Activated T-cell treated with anti-CD3 and anti-CD28 coated beads, Interleukin-2, amount 50 U/mL, for 72 hours (primary cell): ENCODE measurements around the gene GGA1. TPM values are rescaled to one million over a fixed set of nuclear protein-coding genes. Genes with fewer than 3 reads are reported as not detected.
A peak's percentile ranks its signal among the peaks of the same experiment; 100 is the strongest.

Experiments used
- ATAC-seq, 2 donors: fragments of 150-1000 bp; cut with Tn5 transposase; replicated peaks in 1 of 2; 2 replicates each; pipeline ENCODE4 v1.10.0; 2021; ENCODE audit warnings: moderate library complexity in 2 of 2, mild to moderate bottlenecking in 1 of 2
- DNase-seq, 2 donors: peaks; one replicate each; pipeline ENCODE4 v3.0.0; 2021 to 2022; ENCODE audit warnings: mixed read lengths in 1 of 2
- H3K27ac Mint-ChIP-seq: one replicate; pipeline ENCODE4 v1.8.0; 2022; ENCODE audit warnings: mild to moderate bottlenecking, moderate library complexity, mixed read lengths
- H3K27me3 Mint-ChIP-seq: one replicate; pipeline ENCODE4 v1.8.0; 2022; ENCODE audit warnings: low read depth, mixed read lengths
- H3K36me3 Mint-ChIP-seq, 2 donors: one replicate each; pipeline ENCODE4 v1.8.0; 2022; ENCODE audit warnings: mixed read lengths in 2 of 2, mild to moderate bottlenecking in 1 of 2; ENCODE audit not compliant: insufficient read depth in 2 of 2
- H3K4me1 Mint-ChIP-seq: one replicate; pipeline ENCODE4 v1.8.0; 2022; ENCODE audit warnings: low read depth, mixed read lengths
- H3K4me3 Mint-ChIP-seq, 2 donors: one replicate each; pipeline ENCODE4 v1.8.0; 2022; ENCODE audit warnings: mild to moderate bottlenecking in 2 of 2, mixed read lengths in 2 of 2, moderate library complexity in 2 of 2
- H3K9me3 Mint-ChIP-seq, 2 donors: one replicate each; pipeline ENCODE4 v1.8.0; 2022; ENCODE audit warnings: mixed read lengths in 2 of 2
- total RNA-seq, 2 donors: library from RNA; stranded (reverse); gene quantifications; one replicate each; pipeline ENCODE4 v1.2.3, GENCODE V29; 2022

GGA1 gene
- total RNA-seq, 2 donors from 2014 or later, result 81.5 to 96.2 TPM

DNA sequence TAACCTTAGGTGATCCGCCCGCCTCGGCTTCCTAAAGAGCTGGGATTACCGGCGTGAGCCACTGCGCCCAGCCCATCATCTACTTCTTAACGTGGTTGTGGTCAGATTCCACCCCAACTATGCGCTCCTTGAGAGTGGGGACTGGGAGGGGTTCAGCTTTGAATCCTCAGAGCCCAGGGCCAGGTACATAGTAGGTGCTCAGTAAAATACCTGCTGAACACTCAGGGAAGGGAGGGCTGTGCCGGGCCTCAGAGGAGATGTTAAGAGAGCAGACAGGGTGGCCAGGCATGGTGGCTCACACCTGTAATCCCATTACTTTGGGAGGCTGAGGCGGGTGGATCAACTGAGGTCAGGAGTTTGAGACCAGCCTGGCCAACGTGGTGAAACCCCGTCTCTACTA lies 65.6 kb downstream of the GGA1 start:
- Mint-ChIP-seq H3K27me3 (no peaks in the 10 kb centered on the region), H3K27ac (no peak overlapping the region), H3K9me3 (no peaks in the 10 kb centered on the region), H3K36me3 (no peaks in the 10 kb centered on the region), H3K4me1 (peaks cover 63% of the 10 kb centered on the region), H3K4me3 (peak overlapping the region; percentile 58 to 70)
- DNase-seq (no peak), ATAC-seq (no peak)

DNA sequence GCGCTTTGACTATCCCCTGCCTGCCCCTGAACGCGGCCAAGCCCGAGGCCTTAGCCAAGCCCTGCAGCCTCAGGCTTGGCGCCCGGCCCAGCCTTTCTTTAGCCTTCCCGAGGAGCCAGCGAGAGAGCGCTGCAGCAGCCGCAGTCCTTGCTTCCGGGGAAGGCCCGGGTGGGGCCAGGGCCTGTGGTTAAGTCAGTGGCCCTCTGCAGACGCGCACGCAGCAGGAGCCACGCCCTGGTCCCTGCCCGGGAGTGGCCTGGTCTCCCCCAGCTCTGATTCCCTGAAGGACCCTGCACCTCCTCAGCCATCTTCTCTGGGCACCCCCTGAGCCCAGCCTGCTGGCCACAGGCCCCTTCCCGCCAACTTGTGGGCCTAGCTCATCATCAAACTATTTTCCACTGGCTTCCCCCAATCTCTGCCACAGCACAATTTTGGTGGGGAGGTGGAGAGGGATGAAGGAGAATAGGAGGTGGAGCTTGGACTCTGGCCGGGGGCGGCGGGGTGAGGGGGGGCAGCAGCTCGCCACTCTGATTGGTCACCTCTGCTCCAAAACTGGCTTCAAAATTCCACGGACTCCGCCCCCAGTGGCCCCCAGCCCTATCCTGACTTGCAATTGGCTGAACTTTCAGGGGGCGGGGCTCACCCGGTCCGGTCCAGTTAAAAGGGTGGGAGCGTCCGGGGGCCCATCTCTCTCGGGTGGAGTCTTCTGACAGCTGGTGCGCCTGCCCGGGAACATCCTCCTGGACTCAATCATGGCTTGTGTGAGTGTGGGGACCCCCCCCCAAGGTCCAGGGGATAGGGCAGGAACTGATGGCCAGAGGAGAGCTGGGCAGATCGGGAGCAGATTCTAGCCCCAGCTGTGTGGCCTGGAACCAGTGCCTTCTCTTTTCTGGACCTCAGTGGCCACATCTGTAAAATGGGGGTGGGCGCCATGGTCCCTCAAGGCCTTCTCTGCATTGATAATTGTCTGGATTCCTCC lies 66.6 kb downstream of the GGA1 start, which contains the start of gene LGALS1:
TSS of gene LGALS1 (plus strand) at position 686 of the 979 bp plus-strand sequence. CDS start at position 753, 67 bp downstream.
- H3K4me1 Mint-ChIP-seq, result peaks cover 58% of the 10 kb centered on the region
- H3K4me3 Mint-ChIP-seq, result peak within 1 kb of the TSS; percentile 88
- H3K27ac Mint-ChIP-seq, result peak within 1 kb of the TSS; percentile 85
- H3K9me3 Mint-ChIP-seq, result no peaks in the 10 kb centered on the region
- ATAC-seq, result peak; percentile 54 to 65
- no peaks in the 10 kb centered on the region for H3K27me3 Mint-ChIP-seq
- H3K36me3 Mint-ChIP-seq, result no peaks in the 10 kb centered on the region
- peak; percentile 78 to 80 for DNase-seq

DNA sequence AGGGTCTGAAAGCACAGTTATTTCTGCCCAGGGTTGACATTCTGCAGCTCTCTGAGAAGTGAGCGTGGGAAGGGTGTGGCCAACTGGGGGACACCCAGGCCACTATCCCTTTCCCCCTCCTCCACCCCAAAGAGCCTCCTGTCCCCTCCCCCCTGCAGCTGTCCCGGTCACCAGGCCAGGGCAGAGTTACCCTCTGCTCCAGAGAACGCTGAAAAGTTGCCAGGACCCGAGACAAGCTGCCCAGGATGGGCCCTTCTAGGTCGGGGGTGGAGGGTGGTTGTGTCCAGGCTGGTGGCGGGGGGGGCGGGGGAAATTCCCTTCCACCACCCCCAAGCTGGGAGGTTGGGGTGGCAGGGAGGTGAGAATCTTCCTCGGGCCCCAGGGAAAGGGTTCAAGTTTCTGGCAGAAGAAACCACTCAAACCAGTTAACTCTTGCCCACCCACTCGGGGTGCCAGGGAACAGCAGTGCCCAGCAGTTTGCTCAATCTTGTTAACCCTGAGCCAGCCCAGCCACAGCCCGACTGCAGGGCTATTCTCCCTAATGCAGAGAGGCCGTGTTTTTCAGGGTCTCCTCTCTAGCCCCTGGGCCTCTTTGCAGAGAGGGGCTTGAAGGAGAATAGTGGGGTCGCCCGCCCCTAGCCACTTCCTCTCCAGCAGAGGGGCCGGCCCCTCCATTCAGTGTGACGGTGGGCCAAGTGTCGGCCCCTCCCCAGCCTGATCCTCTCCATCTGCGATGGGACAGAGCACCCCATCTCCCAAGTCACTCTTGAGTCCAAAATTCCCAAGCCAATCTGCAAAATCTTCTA lies 67.5 kb downstream of the GGA1 start:
- H3K27ac Mint-ChIP-seq, result peak overlapping the region; percentile 70
- H3K36me3 Mint-ChIP-seq, result no peaks in the 10 kb centered on the region
- H3K9me3 Mint-ChIP-seq, result no peaks in the 10 kb centered on the region
- ATAC-seq (peak; percentile 1), DNase-seq (peak; percentile 21 to 34)
- peaks cover 60% of the 10 kb centered on the region for H3K4me1 Mint-ChIP-seq
- H3K4me3 Mint-ChIP-seq, result peak overlapping the region; percentile 88
- no peaks in the 10 kb centered on the region for H3K27me3 Mint-ChIP-seq

GRCh38 chr22:37676736-37677492 lies 68.3 kb downstream of the GGA1 start:
- H3K27me3 Mint-ChIP-seq, result no peaks in the 10 kb centered on the region
- H3K36me3 Mint-ChIP-seq, result no peaks in the 10 kb centered on the region
- peak overlapping the region; percentile 70 for H3K27ac Mint-ChIP-seq
- DNase-seq (peak; percentile 91 to 94), ATAC-seq (peak; percentile 83 to 88)
- peak overlapping the region; percentile 88 for H3K4me3 Mint-ChIP-seq
- peaks cover 66% of the 10 kb centered on the region for H3K4me1 Mint-ChIP-seq
- H3K9me3 Mint-ChIP-seq, result no peaks in the 10 kb centered on the region

DNA sequence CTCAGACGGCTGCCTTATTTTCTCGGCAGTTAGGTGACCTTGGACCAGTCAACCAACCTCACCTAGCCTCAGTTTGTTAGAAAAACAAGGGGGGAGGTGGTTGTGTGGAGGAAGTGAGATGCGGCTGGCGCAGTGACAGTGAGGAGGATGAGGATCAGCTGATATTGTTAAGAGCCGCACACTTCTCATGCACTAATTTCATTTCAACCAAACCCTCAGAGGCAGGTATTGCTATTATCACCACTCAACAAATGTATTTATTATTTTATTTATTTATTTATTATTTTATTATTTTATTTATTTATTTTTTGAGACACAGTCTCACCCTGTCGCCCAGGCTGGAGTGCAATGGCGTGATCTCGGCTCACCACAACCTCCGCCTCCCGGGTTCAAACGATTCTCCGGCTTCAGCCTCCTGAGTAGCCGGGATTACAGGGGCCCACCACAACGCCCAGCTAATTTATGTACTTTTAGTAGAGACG lies 68.9 kb downstream of the GGA1 start:
- Mint-ChIP-seq H3K27me3 (no peaks in the 10 kb centered on the region), H3K27ac (peak overlapping the region; percentile 59), H3K9me3 (no peaks in the 10 kb centered on the region), H3K4me3 (peak overlapping the region; percentile 88), H3K4me1 (peaks cover 59% of the 10 kb centered on the region), H3K36me3 (no peaks in the 10 kb centered on the region)
- no peak for DNase-seq
- peak in 1 of 2 donors; percentile 25 for ATAC-seq

- Mint-ChIP-seq H3K27ac (no peak overlapping the region), H3K4me3 (peak overlapping the region in 1 of 2 donors; percentile 19), H3K36me3 (no peaks in the 10 kb centered on the region), H3K27me3 (no peaks in the 10 kb centered on the region), H3K4me1 (peaks cover 51% of the 10 kb centered on the region), H3K9me3 (no peaks in the 10 kb centered on the region)
- ATAC-seq (no peak), DNase-seq (no peak)
These were observed 69.7 kb downstream of the GGA1 start for GRCh38 chr22:37678372-37678771.

- no peak for ATAC-seq
- H3K27ac Mint-ChIP-seq, result no peak overlapping the region
- no peak overlapping the region for H3K4me3 Mint-ChIP-seq
These were observed 71.0 kb downstream of the GGA1 start for GRCh38 chr22:37679670-37680069.

GRCh38 chr22:37680191-37680851 lies 71.7 kb downstream of the GGA1 start:
- DNase-seq, result no peak
- H3K27me3 Mint-ChIP-seq, result no peaks in the 10 kb centered on the region
- H3K27ac Mint-ChIP-seq, result no peak overlapping the region
- H3K4me1 Mint-ChIP-seq, result peaks cover 33% of the 10 kb centered on the region
- no peak overlapping the region for H3K4me3 Mint-ChIP-seq
- ATAC-seq, result no peak
- no peaks in the 10 kb centered on the region for H3K36me3 Mint-ChIP-seq
- no peaks in the 10 kb centered on the region for H3K9me3 Mint-ChIP-seq

More at GRCh38 chr22:37679670-37680069, 71.0 kb downstream of the GGA1 start:
- peaks cover 39% of the 10 kb centered on the region for H3K4me1 Mint-ChIP-seq
- no peaks in the 10 kb centered on the region for H3K27me3 Mint-ChIP-seq
- H3K36me3 Mint-ChIP-seq, result no peaks in the 10 kb centered on the region
- no peaks in the 10 kb centered on the region for H3K9me3 Mint-ChIP-seq
- DNase-seq, result no peak

- peak overlapping the region; percentile 55 for H3K27ac Mint-ChIP-seq
- H3K4me3 Mint-ChIP-seq, result no peak overlapping the region
- ATAC-seq (no peak), DNase-seq (no peak)
- no peaks in the 10 kb centered on the region for H3K27me3 Mint-ChIP-seq
- peaks cover 30% of the 10 kb centered on the region for H3K4me1 Mint-ChIP-seq
- no peaks in the 10 kb centered on the region for H3K36me3 Mint-ChIP-seq
- H3K9me3 Mint-ChIP-seq, result no peaks in the 10 kb centered on the region
These were observed 72.4 kb downstream of the GGA1 start for GRCh38 chr22:37681001-37681424.

GRCh38 chr22:37681556-37682049 lies 73.0 kb downstream of the GGA1 start:
- Mint-ChIP-seq H3K4me1 (peaks cover 29% of the 10 kb centered on the region), H3K4me3 (no peak overlapping the region), H3K36me3 (no peaks in the 10 kb centered on the region), H3K9me3 (no peaks in the 10 kb centered on the region), H3K27ac (peak overlapping the region; percentile 5), H3K27me3 (no peaks in the 10 kb centered on the region)
- DNase-seq (peak; percentile 82 to 83), ATAC-seq (peak; percentile 28 to 31)
